SK-N-SH (cell line): ENCODE data around the gene MYO1D.

Experiments
- EP300 ChIP-seq, 2 experiments: IDR thresholded peaks; 2 replicates each; pipeline versions ENCODE4 v1.4.0 to v1.6.1; 2012; ENCODE audit warnings: borderline replicate concordance in 1 of 2, low read depth in 1 of 2, low read length in 1 of 2
- TF ChIP-seq, protein P1 (sequence below): fragments of 200-600 bp; sonication (generic); IDR thresholded peaks from 2 replicates; pipeline ENCODE4 v1.6.1; 2017; ENCODE audit warnings: antibody characterized with exemption, mild to moderate bottlenecking, moderate library complexity

- TF ChIP-seq, protein P1, sequence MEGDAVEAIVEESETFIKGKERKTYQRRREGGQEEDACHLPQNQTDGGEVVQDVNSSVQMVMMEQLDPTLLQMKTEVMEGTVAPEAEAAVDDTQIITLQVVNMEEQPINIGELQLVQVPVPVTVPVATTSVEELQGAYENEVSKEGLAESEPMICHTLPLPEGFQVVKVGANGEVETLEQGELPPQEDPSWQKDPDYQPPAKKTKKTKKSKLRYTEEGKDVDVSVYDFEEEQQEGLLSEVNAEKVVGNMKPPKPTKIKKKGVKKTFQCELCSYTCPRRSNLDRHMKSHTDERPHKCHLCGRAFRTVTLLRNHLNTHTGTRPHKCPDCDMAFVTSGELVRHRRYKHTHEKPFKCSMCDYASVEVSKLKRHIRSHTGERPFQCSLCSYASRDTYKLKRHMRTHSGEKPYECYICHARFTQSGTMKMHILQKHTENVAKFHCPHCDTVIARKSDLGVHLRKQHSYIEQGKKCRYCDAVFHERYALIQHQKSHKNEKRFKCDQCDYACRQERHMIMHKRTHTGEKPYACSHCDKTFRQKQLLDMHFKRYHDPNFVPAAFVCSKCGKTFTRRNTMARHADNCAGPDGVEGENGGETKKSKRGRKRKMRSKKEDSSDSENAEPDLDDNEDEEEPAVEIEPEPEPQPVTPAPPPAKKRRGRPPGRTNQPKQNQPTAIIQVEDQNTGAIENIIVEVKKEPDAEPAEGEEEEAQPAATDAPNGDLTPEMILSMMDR, result no peak
- TF ChIP-seq EP300 (IDR thresholded peaks at IDR 0.05; ENCODE audit: borderline replicate concordance in 1 of 2, low read depth in 1 of 2, low read length in 1 of 2), result no peak
Measured at GRCh38 chr17:32590974-32591373, 285.9 kb downstream of the MYO1D start.
